HT1080 (cell line): ENCODE measurements around the gene ABCA8. TPM values are rescaled to one million over a fixed set of nuclear protein-coding genes. Genes with fewer than 3 reads are reported as not detected.
"Not testable (repeated sequence)": the region's sequence is repeated elsewhere in the genome, so short reads cannot be mapped to it uniquely, and the experiment has no call there.

Experiments used
- DNase-seq: peaks from one replicate; pipeline ENCODE4 v3.0.0-alpha.2; 2015; ENCODE audit warnings: low read depth
- polyA plus RNA-seq, 2 experiments: library from polyadenylated mRNA; depleted of rRNA; stranded (reverse); fragments of >200 nt; gene quantifications; 2 replicates each; pipeline ENCODE4 v1.2.3, GENCODE V29; 2015
- total RNA-seq: library from RNA; depleted of rRNA; stranded (reverse); fragments of >200 nt; shearing (Covaris generic); gene quantifications from 2 replicates; pipeline ENCODE4 v1.2.3, GENCODE V29; 2014; rRNA removed

The ABCA8 gene, protein sequence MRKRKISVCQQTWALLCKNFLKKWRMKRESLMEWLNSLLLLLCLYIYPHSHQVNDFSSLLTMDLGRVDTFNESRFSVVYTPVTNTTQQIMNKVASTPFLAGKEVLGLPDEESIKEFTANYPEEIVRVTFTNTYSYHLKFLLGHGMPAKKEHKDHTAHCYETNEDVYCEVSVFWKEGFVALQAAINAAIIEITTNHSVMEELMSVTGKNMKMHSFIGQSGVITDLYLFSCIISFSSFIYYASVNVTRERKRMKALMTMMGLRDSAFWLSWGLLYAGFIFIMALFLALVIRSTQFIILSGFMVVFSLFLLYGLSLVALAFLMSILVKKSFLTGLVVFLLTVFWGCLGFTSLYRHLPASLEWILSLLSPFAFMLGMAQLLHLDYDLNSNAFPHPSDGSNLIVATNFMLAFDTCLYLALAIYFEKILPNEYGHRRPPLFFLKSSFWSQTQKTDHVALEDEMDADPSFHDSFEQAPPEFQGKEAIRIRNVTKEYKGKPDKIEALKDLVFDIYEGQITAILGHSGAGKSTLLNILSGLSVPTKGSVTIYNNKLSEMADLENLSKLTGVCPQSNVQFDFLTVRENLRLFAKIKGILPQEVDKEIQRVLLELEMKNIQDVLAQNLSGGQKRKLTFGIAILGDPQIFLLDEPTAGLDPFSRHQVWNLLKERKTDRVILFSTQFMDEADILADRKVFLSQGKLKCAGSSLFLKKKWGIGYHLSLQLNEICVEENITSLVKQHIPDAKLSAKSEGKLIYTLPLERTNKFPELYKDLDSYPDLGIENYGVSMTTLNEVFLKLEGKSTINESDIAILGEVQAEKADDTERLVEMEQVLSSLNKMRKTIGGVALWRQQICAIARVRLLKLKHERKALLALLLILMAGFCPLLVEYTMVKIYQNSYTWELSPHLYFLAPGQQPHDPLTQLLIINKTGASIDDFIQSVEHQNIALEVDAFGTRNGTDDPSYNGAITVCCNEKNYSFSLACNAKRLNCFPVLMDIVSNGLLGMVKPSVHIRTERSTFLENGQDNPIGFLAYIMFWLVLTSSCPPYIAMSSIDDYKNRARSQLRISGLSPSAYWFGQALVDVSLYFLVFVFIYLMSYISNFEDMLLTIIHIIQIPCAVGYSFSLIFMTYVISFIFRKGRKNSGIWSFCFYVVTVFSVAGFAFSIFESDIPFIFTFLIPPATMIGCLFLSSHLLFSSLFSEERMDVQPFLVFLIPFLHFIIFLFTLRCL (N-terminal part only)
- not detected in 2 replicates for total RNA-seq
- 0.09 TPM in 1 of 2 replicates, not detected in the other for polyA plus RNA-seq (2015; cell fraction: cytosol; rRNA removed)
- polyA plus RNA-seq (2015; cell fraction: nucleus; rRNA removed), result 0.10 and 0.11 TPM in 2 replicates

GRCh38 chr17:68955181-68955841, at the start of gene ABCA8:
ABCA8 (minus strand) TSS chr17:68955392; CDS start chr17:68942034, 13,358 bp downstream.
- DNase-seq, result no peak

DNA sequence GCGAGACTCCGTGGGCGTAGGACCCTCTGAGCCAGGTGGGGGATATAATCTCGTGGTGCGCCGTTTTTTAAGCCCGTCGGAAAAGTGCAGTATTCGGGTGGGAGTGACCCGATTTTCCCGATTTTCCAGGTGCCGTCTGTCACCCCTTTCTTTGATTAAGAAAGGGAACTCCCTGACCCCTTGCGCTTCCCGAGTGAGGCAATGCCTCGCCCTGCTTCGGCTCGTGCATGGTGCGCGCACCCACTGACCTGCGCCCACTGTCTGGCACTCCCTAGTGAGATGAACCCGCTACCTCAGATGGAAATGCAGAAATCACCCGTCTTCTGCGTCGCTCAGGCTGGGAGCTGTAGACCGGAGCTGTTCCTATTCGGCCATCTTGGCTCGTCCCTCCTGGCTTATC, 49.6 kb upstream of the ABCA8 start:
- DNase-seq, result not testable (repeated sequence)

DNA sequence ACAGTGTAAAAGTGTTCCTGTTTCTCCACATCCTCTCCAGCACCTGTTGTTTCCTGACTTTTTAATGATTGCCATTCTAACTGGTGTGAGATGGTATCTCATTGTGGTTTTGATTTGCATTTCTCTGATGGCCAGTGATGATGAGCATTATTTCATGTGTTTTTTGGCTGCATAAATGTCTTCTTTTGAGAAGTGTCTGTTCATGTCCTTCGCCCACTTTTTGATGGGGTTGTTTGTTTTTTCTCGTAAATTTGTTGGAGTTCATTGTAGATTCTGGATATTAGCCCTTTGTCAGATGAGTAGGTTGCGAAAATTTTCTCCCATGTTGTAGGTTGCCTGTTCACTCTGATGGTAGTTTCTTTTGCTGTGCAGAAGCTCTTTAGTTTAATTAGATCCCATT, 44.6 kb upstream of the ABCA8 start:
- not testable (repeated sequence) for DNase-seq

DNA sequence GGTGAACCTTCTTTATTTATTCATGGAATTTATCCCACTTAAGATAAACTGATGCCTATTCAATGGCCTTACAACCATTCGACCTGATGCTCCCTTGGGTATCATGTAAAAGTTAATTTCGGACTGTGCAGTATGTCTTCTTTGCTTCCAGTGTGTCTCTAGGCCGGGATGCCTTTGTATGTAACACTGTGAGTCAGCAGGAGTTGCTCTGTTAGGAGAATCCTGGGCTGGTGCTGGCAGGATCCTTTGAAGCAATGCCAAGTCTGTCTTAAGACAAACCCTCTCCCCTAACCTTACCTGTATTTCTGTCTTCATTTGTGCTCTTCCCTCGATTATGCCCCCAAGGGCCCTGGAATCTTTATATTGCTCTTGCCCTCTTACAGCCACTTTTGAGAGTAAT, 37.9 kb upstream of the ABCA8 start:
- peak; percentile 40 for DNase-seq

DNA sequence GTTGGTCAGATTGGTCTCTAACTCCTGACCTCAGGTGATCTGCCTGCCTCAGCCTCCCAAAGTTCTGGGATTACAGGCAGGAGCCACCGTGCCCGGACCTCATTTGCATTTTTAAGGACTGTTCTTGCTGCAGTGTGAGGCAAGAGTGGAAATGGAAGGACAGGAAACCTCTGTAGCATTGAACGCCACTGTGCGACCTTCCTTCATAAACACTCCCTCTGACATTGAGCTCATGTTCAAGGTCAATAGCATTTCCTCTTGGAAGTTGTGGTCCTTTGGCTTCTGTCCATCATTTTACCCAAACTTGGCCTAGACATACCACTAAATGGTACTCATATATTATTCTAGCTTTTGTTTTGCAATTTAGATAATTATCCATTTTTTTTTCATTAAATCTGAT, 32.8 kb upstream of the ABCA8 start:
- DNase-seq, result no peak

GRCh38 chr17:68981288-68981687, 26.1 kb upstream of the ABCA8 start:
- peak; percentile 39 for DNase-seq

GRCh38 chr17:68973098-68973846, 18.1 kb upstream of the ABCA8 start:
- no peak for DNase-seq

DNA sequence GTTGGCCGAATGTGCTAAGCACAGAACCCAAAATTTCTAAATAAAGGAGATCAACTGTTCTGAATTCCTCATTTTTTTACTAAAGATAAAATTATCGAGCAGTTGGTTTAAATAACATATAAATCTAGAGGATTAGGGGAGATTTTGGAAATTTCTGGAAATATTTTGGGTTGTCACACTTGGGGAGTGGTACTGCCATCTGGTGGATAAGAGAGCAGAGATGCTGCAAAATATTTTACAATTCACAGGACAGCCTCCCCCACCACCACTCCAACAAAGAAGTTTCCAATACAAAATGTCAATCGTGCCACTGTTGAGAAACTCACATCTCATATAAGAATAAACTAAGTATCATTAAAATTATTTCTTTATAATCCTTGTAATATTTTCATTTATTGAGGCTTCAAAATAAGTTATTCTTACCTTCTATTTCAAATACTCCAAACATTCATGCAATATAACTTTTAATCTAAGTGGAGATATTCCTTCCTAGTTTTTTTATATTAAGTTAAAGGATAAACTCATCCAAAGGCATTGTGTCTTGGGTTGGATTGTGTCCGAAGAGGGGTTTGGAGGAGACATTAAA, 17.0 kb upstream of the ABCA8 start:
- peak; percentile 3 for DNase-seq

GRCh38 chr17:68969101-68969500, 13.9 kb upstream of the ABCA8 start:
- DNase-seq, result no peak

DNA sequence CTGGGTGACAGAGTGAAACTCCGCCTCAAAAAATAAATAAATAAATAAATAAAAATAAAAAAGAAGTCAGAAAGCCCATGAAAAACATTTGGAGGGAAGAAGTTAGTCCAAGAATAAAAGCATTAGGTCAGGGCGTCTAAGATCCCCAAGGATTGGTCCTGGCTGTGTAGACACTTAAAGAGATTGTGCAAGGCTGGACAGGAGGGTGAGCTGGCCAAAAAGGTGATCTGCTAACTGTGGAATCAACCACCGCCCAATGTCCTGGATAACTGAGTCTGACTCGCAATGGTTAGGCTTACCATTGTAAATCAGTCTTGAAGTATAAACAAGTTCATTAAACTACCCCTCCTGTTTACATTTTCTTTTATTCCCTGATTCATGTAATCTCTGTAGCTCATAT, 8.8 kb upstream of the ABCA8 start:
- DNase-seq, result no peak

GRCh38 chr17:68961214-68961882, 6.2 kb upstream of the ABCA8 start:
- DNase-seq, result no peak

- DNase-seq, result not testable (repeated sequence)
Measured at GRCh38 chr17:68959117-68959516, 3.9 kb upstream of the ABCA8 start.

DNA sequence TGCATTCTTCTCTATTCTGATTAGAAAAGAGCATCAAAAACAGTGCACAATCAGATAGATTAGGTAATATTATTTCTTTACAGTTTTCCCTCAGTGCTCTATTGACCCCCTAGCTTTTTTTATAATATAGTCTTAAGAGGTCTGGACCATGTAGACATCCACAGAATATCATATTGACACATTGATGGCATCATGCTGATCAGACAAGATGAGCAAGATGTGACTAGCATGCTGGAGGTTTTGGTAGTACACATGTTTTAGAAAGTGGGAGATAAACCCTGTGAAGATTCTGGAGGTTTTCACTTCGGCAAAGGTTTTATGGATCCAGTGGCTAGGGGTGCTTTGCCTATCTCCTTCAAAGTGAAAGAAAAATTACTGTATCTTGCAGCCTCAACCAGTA, 2.8 kb upstream of the ABCA8 start:
- no peak for DNase-seq

DNA sequence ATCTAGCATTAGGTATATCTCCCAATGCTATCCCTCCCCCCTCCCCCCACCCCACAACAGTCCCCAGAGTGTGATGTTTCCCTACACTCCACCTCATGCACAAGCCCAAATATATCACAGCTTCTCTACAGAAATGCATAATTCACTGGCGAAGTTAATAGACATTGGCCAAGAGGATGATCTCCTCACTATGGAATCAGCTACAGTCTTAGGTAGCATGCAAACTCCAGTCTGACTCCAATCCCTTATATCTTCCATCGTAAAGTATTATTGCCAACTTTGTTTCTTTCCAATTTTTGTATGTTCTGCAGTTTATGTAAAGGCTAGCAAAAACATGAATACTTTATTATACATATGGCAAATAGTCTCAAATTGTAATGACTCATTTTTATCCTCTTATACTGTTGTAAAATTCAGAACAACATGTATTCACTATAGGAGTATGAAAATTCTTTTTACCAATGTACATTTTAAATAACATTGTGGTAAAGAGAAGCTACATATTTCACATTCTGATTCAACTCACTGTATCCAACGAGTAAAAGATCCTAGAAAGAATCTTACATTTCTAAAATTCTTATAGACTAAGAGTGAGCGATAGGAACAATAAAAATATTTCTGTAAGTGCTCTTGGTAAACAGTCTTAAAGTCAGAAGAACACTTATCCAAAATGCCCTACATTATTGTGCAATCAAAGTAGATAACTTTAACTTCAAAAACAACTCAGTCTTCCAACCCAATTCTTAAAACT, 871 bp downstream of the ABCA8 start:
- no peak for DNase-seq

DNA sequence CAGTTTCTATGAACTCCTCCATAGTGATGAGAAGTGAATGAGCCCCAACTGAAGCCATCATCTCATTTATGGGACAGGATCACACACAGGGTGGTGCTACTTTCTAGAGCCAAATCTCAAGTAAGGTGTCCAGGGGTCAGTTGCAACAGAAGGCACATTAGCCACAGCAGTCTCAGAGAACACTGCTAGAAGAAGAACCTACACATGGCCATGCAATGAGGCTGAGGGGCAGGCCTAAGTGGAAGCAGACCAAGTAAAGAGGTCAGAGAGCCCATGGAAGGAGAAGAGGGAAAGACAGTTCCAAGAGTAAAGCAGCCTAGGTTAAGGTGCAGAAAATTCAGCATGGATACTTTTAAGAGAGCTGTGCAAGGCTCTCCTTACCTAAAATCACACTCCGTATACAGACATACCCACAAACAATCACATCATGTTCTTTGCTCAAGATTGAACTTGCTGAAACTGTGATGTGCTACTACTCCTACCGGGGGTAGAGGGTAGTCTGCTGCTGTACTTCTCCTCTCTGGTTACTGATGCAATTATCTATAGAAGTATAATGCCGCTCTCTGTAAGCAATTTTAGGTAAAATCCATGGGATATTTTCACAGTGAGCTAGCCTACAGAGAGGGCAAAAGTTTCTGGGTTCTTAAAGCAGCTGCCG, 1.7 kb downstream of the ABCA8 start:
- DNase-seq, result no peak

GRCh38 chr17:68950725-68951124, 4.5 kb downstream of the ABCA8 start:
- DNase-seq, result no peak

DNA sequence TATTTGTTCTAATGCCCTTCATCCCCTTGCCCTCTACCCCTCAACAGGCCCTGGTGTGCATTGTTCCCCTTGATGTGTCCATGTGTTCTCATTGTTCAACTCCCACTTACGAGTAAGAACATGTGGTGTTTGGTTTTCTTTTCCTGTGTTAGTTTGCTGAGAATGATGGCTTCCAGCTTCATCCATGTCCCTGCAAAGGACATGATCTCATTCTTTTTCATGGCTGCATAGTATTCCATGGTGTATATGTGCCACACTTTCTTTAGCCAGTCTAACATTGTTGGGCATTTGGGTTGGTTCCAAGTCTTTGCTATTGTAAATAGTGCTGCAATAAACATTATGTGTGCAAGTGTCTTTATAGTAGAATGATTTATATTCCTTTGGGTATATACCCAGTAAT, 7.3 kb downstream of the ABCA8 start:
- not testable (repeated sequence) for DNase-seq
